IMR-90 (cell line): ENCODE measurements around the gene MYO1D. TPM values are rescaled to one million over a fixed set of nuclear protein-coding genes. Genes with fewer than 3 reads are reported as not detected.

ENCODE experiments used
- ATAC-seq: fragments of 200-7000 bp; cut with Tn5 transposase; 2 replicates; pipeline ENCODE4 v1.9.1; 2020; ENCODE audit warnings: low read depth, mild to moderate bottlenecking, moderate library complexity
- BruUV-seq: library from RNA; stranded (reverse); fragments of 400-500 nt; replicated peaks from 2 replicates; lab custom pipeline; 2021; lab: Mats Ljungman, UMichigan
- CTCF ChIA-PET: fragments of 300-600 bp; formaldehyde crosslinking; extraction: SDS; loops from one replicate; lab custom pipeline; 2021; ENCODE audit warnings: antibody characterized with exemption; lab: Yijun Ruan, JAX
- POLR2A ChIA-PET: fragments of 300-600 bp; sonication (Branson Sonifier 250); formaldehyde crosslinking; loops from one replicate; lab custom pipeline; 2022; ENCODE audit warnings: antibody characterized with exemption; ENCODE audit not compliant: unreplicated experiment; lab: Charles Lee
- DNase-seq: peaks from one replicate; pipeline ENCODE4 v3.0.0; 2013
- H2AFZ ChIP-seq: replicated peaks from 2 replicates; pipeline ENCODE3; 2013; ENCODE audit warnings: low read length, mild to moderate bottlenecking; ENCODE audit not compliant: poor library complexity
- H2AK5ac ChIP-seq: 2 replicates; pipeline ENCODE4 v1.6.1; 2013; ENCODE audit warnings: low read depth, low read length, inconsistent platforms
- H2AK9ac ChIP-seq: replicated peaks from 2 replicates; pipeline ENCODE3; 2013; ENCODE audit warnings: mild to moderate bottlenecking, low read depth, low read length, moderate library complexity; ENCODE audit not compliant: poor library complexity
- H2BK120ac ChIP-seq: 2 replicates; pipeline ENCODE4 v1.6.1; 2013; ENCODE audit warnings: low read depth, low read length, inconsistent platforms
- H2BK15ac ChIP-seq: 3 replicates; pipeline ENCODE4 v1.6.1; 2013; ENCODE audit warnings: low read depth, low read length, inconsistent platforms
- H2BK20ac ChIP-seq: 2 replicates; pipeline ENCODE4 v1.6.1; 2013; ENCODE audit warnings: low read depth, mild to moderate bottlenecking, inconsistent platforms, low read length, moderate library complexity
- H2BK5ac ChIP-seq: 2 replicates; pipeline ENCODE4 v1.6.1; 2013; ENCODE audit warnings: mild to moderate bottlenecking, low read depth, low read length, inconsistent platforms; ENCODE audit not compliant: poor library complexity, severe bottlenecking
- H3K14ac ChIP-seq: replicated peaks from 2 replicates; pipeline ENCODE4 v1.6.1; 2013; ENCODE audit warnings: low read depth, low read length, inconsistent platforms
- H3K18ac ChIP-seq: 2 replicates; pipeline ENCODE4 v1.6.1; 2013; ENCODE audit warnings: low read depth, low read length, control low read depth
- H3K23ac ChIP-seq: 2 replicates; pipeline ENCODE4 v1.6.1; 2013; ENCODE audit warnings: low read depth, low read length, inconsistent platforms
- H3K27ac ChIP-seq: 2 replicates; pipeline ENCODE4 v1.5.1; 2013; ENCODE audit warnings: mild to moderate bottlenecking, control low read depth, low read length; ENCODE audit not compliant: insufficient read depth
- H3K27me3 ChIP-seq: 2 replicates; pipeline ENCODE4 v1.6.1; 2013; ENCODE audit warnings: low read length; ENCODE audit not compliant: control insufficient read depth, insufficient read depth
- H3K36me3 ChIP-seq: 2 replicates; pipeline ENCODE4 v1.6.1; 2013; ENCODE audit warnings: low read length, mixed read lengths; ENCODE audit not compliant: control insufficient read depth, insufficient read depth
- H3K4ac ChIP-seq: 2 replicates; pipeline ENCODE4 v1.6.1; 2013; ENCODE audit warnings: low read depth, low read length, inconsistent platforms
- H3K4me1 ChIP-seq: 2 replicates; pipeline ENCODE4 v1.6.1; 2013; ENCODE audit warnings: low read length, mixed read lengths; ENCODE audit not compliant: control insufficient read depth, insufficient read depth
- H3K4me2 ChIP-seq: 2 replicates; pipeline ENCODE4 v1.6.1; 2013; ENCODE audit warnings: low read depth, mild to moderate bottlenecking, control low read depth, low read length, moderate library complexity
- H3K4me3 ChIP-seq: 2 replicates; pipeline ENCODE4 v1.5.1; 2013; ENCODE audit warnings: low read depth, mild to moderate bottlenecking, control low read depth, low read length, moderate library complexity; ENCODE audit not compliant: insufficient read depth
- H3K56ac ChIP-seq: 2 replicates; pipeline ENCODE4 v1.6.1; 2013; ENCODE audit warnings: low read length, inconsistent platforms; ENCODE audit not compliant: insufficient read depth; ENCODE audit errors: extremely low read depth
- H3K79me1 ChIP-seq, 2 experiments: 2 replicates each; pipeline ENCODE4 v1.6.1; 2013; ENCODE audit warnings: low read length in 2 of 2, inconsistent platforms in 1 of 2, low read depth in 1 of 2
- H3K9ac ChIP-seq: 2 replicates; pipeline ENCODE4 v1.6.1; 2013; ENCODE audit warnings: low read depth, low read length, control low read depth
- H3K9me1 ChIP-seq: 2 replicates; pipeline ENCODE4 v1.6.1; 2013; ENCODE audit warnings: low read length, inconsistent platforms; ENCODE audit not compliant: insufficient read depth
- H3K9me3 ChIP-seq: 2 replicates; pipeline ENCODE4 v1.6.1; 2013; ENCODE audit warnings: low read length; ENCODE audit not compliant: control insufficient read depth, insufficient read depth
- H4K20me1 ChIP-seq: 2 replicates; pipeline ENCODE4 v1.6.1; 2013; ENCODE audit warnings: low read length, inconsistent platforms; ENCODE audit not compliant: insufficient read depth
- H4K5ac ChIP-seq: 2 replicates; pipeline ENCODE4 v1.6.1; 2013; ENCODE audit warnings: mild to moderate bottlenecking, low read depth, low read length, control low read depth
- H4K8ac ChIP-seq, 2 experiments: 2 replicates each; pipeline ENCODE4 v1.6.1; 2013; ENCODE audit warnings: low read depth in 2 of 2, low read length in 2 of 2, control low read depth in 1 of 2, inconsistent platforms in 1 of 2
- H4K91ac ChIP-seq: 2 replicates; pipeline ENCODE4 v1.6.1; 2013; ENCODE audit warnings: low read depth, low read length, inconsistent platforms; ENCODE audit not compliant: insufficient read depth
- CEBPB ChIP-seq: IDR thresholded peaks from 2 replicates; pipeline ENCODE4 v1.6.1; 2012; ENCODE audit warnings: low read depth, low read length, improper control_type of control experiment
- CHD1 ChIP-seq: IDR thresholded peaks from 2 replicates; pipeline ENCODE4 v1.6.1; 2012; ENCODE audit warnings: low read depth, low read length, improper control_type of control experiment
- MAFK ChIP-seq: IDR thresholded peaks from 2 replicates; pipeline ENCODE4 v1.6.1; 2012; ENCODE audit warnings: low read depth, low read length, improper control_type of control experiment
- RCOR1 ChIP-seq: IDR thresholded peaks from 2 replicates; pipeline ENCODE4 v1.6.1; 2012; ENCODE audit warnings: mild to moderate bottlenecking, low read length, improper control_type of control experiment; ENCODE audit not compliant: insufficient replicate concordance
- WGBS, 2 experiments: methylation state at CpG; one replicate each; pipeline versions ENCODE4 v1.1.5 to v1.1.7; 2013; ENCODE audit warnings: missing lambda C conversion rate in 2 of 2; ENCODE audit not compliant: insufficient read length in 1 of 2; ENCODE audit errors: extremely low coverage in 2 of 2; 5-methylcytosine and 5-hydroxymethylcytosine counted together
- dilution Hi-C: fragments of 300-500 bp; cut with HindIII; formaldehyde crosslinking; loops from one replicate; pipeline ENCODE4 v1.14.3; 2018; ENCODE audit warnings: low sequenced_read_pairs; ENCODE audit not compliant: unreplicated experiment
- in situ Hi-C: fragments of 300-500 bp; cut with MboI; formaldehyde crosslinking; loops from 3 replicates; pipeline ENCODE4 v1.14.3; 2019; ENCODE audit warnings: low sequenced_read_pairs, inconsistent platforms, mixed read lengths
- intact Hi-C: fragments of 100-400 bp; cut with micrococcal nuclease; formaldehyde crosslinking; loops from 2 replicates; pipeline ENCODE4 v1.10.0; 2022
- polyA plus RNA-seq, 3 experiments: library from polyadenylated mRNA; depleted of rRNA; stranded (reverse); fragments of >200 nt; gene quantifications; 2 replicates each; pipeline ENCODE4 v1.2.3, GENCODE V29; 2012; ENCODE audit warnings: low replicate concordance in 1 of 3
- total RNA-seq: library from RNA; depleted of rRNA; stranded (reverse); fragments of >200 nt; gene quantifications from 2 replicates; pipeline ENCODE4 v1.2.3, GENCODE V29; 2012

MYO1D gene
- total and polyA plus RNA-seq, 2 of the 4 experiments (the other 2 are of a cell fraction) = 0.63 to 0.90 TPM

DNA sequence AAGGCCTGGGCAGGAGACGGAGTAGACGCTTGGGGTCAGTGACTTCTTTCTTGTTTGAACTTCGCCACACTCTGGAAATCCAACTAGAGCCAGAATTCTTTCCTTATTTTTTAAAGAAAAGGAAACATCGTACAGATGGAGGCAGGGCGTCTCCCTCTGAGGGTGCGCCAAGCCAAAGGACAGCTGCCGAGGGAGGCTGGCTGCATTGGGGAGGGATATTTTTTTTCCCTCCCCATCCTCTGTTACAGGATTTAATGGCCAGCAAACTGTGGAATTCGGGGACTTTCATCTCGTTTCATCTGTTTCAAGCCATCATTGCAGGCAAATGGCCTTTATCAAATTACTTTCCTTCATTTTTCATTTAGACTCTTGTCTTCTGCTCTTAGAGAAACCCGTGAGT lies 374.2 kb downstream of the MYO1D start:
- Histone ChIP-seq H3K27ac (no peak overlapping the region), H3K23ac (no peak overlapping the region), H2BK15ac (no peak overlapping the region; the same call in 2 of the 3 replicates), H3K4me2 (no peak overlapping the region), H3K27me3 (peaks cover 6% of the 10 kb centered on the region; the same call in 1 of the 2 replicates), H3K56ac (no peak overlapping the region), H3K9me3 (no peaks in the 10 kb centered on the region), H3K4ac (no peak overlapping the region), H2AK5ac (no peak overlapping the region; the same call in 1 of the 2 replicates), H3K4me3 (no peak overlapping the region), H2AFZ (no peak overlapping the region), H4K5ac (no peak overlapping the region), H3K9ac (no peak overlapping the region), H2AK9ac (peak overlapping the region; percentile 19), H4K8ac (no peak overlapping the region), H2BK20ac (no peak overlapping the region), H3K18ac (no peak overlapping the region), H3K36me3 (no peaks in the 10 kb centered on the region), H3K9me1 (peaks cover 7% of the 10 kb centered on the region; the same call in 1 of the 2 replicates), H2BK120ac (no peak overlapping the region), H3K79me1 (no peaks in the 10 kb centered on the region), H3K4me1 (peaks cover 16% of the 10 kb centered on the region), H2BK5ac (no peak overlapping the region), H4K20me1 (no peaks in the 10 kb centered on the region), H3K14ac (no peak overlapping the region), H4K91ac (no peak overlapping the region)
- POLR2A ChIA-PET = no interaction called here
- dilution Hi-C loops (no loop called here), intact Hi-C loops (no loop called here), in situ Hi-C loops (no loop called here)
- no TSS peak for BruUV-seq
- ATAC-seq = no peak
- WGBS, 2 experiments = 0% methylated on average over 1 of the region's 10 CpGs; no CpG with 5 or more reads in 1 of the 2 experiments
- DNase-seq = no peak
- TF ChIP-seq CEBPB = no peak
- TF ChIP-seq MAFK = no peak
- TF ChIP-seq RCOR1 = no peak
- no peak for TF ChIP-seq CHD1
- CTCF ChIA-PET = no interaction called here
